K562 (cell line): ENCODE measurements around the gene PRSS57. TPM values are rescaled to one million over a fixed set of nuclear protein-coding genes. Genes with fewer than 3 reads are reported as not detected.

ENCODE experiments used
- BHLHE40 ChIP-seq: IDR thresholded peaks from 2 replicates; pipeline ENCODE4 v1.6.1; 2011; ENCODE audit warnings: low read length, improper control_type of control experiment
- ESRRA ChIP-seq: fragments of 450-650 bp; IDR thresholded peaks from 2 replicates; pipeline ENCODE4 v1.6.1; 2014; ENCODE audit warnings: low read depth, mild to moderate bottlenecking, moderate library complexity, borderline replicate concordance
- FOSL1 ChIP-seq: fragments of 200-800 bp; sonication (Bioruptor generic); conservative IDR thresholded peaks from 2 replicates; pipeline ENCODE4 v1.6.1; 2016; ENCODE audit warnings: missing genetic modification characterization, missing compliant biosample characterization
- HCFC1 ChIP-seq: IDR thresholded peaks from 2 replicates; pipeline ENCODE4 v1.6.1; 2012; ENCODE audit warnings: low read depth, low read length, improper control_type of control experiment
- KLF16 ChIP-seq: IDR thresholded peaks from 2 replicates; pipeline ENCODE4 v1.6.1; 2016; ENCODE audit warnings: antibody characterized with exemption
- MTA2 ChIP-seq: fragments of 450-650 bp; IDR thresholded peaks from 2 replicates; pipeline ENCODE4 v1.6.1; 2016; ENCODE audit warnings: low read depth
- NONO ChIP-seq, 2 experiments: fragments of 200-400 bp in 1 of 2; fragments of 450-650 bp in 1 of 2; formaldehyde crosslinking in 1 of 2; IDR thresholded peaks; 2 replicates each; pipeline ENCODE4 v1.6.1; 2017; ENCODE audit warnings: low read depth in 2 of 2, mild to moderate bottlenecking in 2 of 2, moderate library complexity in 2 of 2, low read length in 1 of 2
- OTX1 ChIP-seq: fragments of 450-650 bp; formaldehyde crosslinking; IDR thresholded peaks from 2 replicates; pipeline ENCODE4 v1.4.0; 2022; ENCODE audit warnings: mild to moderate bottlenecking
- PREB ChIP-seq: sonication (generic); formaldehyde crosslinking; IDR thresholded peaks from 2 replicates; pipeline ENCODE4 v1.8.1; 2023; ENCODE audit warnings: mild to moderate bottlenecking, missing genetic modification reagents
- SIN3A ChIP-seq, 2 experiments: fragments of 150-350 bp in 1 of 2; IDR thresholded peaks; 2 replicates each; pipeline ENCODE4 v1.6.1; 2011 to 2016; ENCODE audit warnings: borderline replicate concordance in 2 of 2, low read depth in 2 of 2, low read length in 2 of 2, mild to moderate bottlenecking in 2 of 2, moderate library complexity in 2 of 2; ENCODE audit not compliant: control insufficient read depth in 1 of 2
- SP2 ChIP-seq: IDR thresholded peaks from 2 replicates; pipeline ENCODE4 v1.6.1; 2011; ENCODE audit warnings: mild to moderate bottlenecking, low read depth, low read length, moderate library complexity; ENCODE audit not compliant: poor library complexity, severe bottlenecking; ENCODE audit errors: extremely low read depth
- SRF ChIP-seq, 2 experiments: fragments of 250-450, 450-650 bp in 1 of 2; sonication (Bioruptor Pico) in 1 of 2; sonication (generic) in 1 of 2; formaldehyde crosslinking; IDR thresholded peaks; 2 replicates each; pipeline versions ENCODE4 v1.5.0 to v1.5.1; 2020 to 2022; ENCODE audit warnings: mild to moderate bottlenecking in 1 of 2, missing genetic modification reagents in 1 of 2
- SUPT5H ChIP-seq: fragments of 450-650 bp; IDR thresholded peaks from 2 replicates; pipeline ENCODE4 v1.6.1; 2016
- ZBTB17 ChIP-seq: fragments of 450-650 bp; formaldehyde crosslinking; IDR thresholded peaks from 2 replicates; pipeline ENCODE4 v1.4.0; 2020; ENCODE audit warnings: mild to moderate bottlenecking
- ZBTB49 ChIP-seq: sonication (generic); formaldehyde crosslinking; IDR thresholded peaks from 2 replicates; pipeline ENCODE4 v1.8.0; 2022; ENCODE audit warnings: missing genetic modification reagents, mild to moderate bottlenecking, borderline replicate concordance
- ZNF347 ChIP-seq: fragments of 450-650 bp; formaldehyde crosslinking; IDR thresholded peaks from 2 replicates; pipeline ENCODE4 v1.4.0; 2020; ENCODE audit warnings: low read depth, mild to moderate bottlenecking, moderate library complexity
- polyA plus RNA-seq, 8 experiments: library from polyadenylated mRNA; depleted of rRNA in 4 of 8; stranded (reverse) in 5 of 8; unstranded in 3 of 8; fragments of >200 nt; fragmentation: Nextera tagmentation in 2 of 8; fragmentation: Illumina TruSeq in 1 of 8; extraction: Ambion mirVana in 2 of 8; extraction: Trizol in 1 of 8; gene quantifications; 2 replicates each; pipeline versions ENCODE4 v1.2.1 to v1.2.3, GENCODE V29; 2011 to 2014; ENCODE audit warnings: inconsistent platforms in 1 of 8, missing spikeins in 1 of 8
- total RNA-seq, 7 experiments: library from RNA; depleted of rRNA in 6 of 7; stranded (reverse); fragments of >200 nt in 6 of 7; fragmentation: Illumina TruSeq in 2 of 7; extraction: Trizol in 2 of 7; gene quantifications; 2 replicates each; pipeline versions ENCODE4 v1.2.1 to v1.2.3, GENCODE V29; 2011 to 2021; ENCODE audit warnings: low replicate concordance in 1 of 7
- TF ChIP-seq, protein P1 (sequence below), 2 experiments: fragments of 450-650 bp in 1 of 2; sonication (generic) in 1 of 2; formaldehyde crosslinking in 1 of 2; IDR thresholded peaks in 1 of 2; conservative IDR thresholded peaks in 1 of 2; 2 replicates each; pipeline versions ENCODE4 v1.6.1 to v1.8.1; 2016 to 2023; ENCODE audit warnings: mild to moderate bottlenecking in 2 of 2, moderate library complexity in 2 of 2, inconsistent platforms in 1 of 2, missing genetic modification reagents in 1 of 2
- TF ChIP-seq, protein P2 (sequence below): sonication (generic); formaldehyde crosslinking; IDR thresholded peaks from 2 replicates; pipeline ENCODE4 v1.8.0; 2022; ENCODE audit warnings: mild to moderate bottlenecking, missing genetic modification reagents
- TF ChIP-seq, protein P3 (sequence below): IDR thresholded peaks from 2 replicates; pipeline ENCODE4 v1.6.1; 2011; ENCODE audit warnings: borderline replicate concordance, low read depth, mild to moderate bottlenecking, moderate library complexity, low read length; ENCODE audit not compliant: insufficient read depth, poor library complexity, severe bottlenecking

PRSS57 gene
- total and polyA plus RNA-seq, 9 of the 15 experiments (the other 6 are each of a cell fraction or from before 2014, with no cell fraction given) = 0.06 to 2.5 (median 1.3) TPM; not detected in 3

- 0 out of 2 replicates have a peak, but pooled peaks have one; percentile 57 for TF ChIP-seq PREB (CRISPR knock-in tag)
- peak in 1 of 2 experiments; percentile 7; a peak in 1 of 4 replicates for TF ChIP-seq SRF (CRISPR knock-in tag; IDR thresholded peaks at IDR 0.05)
- peak in 1 of 2 experiments; percentile 80; a peak in 1 of 4 replicates for TF ChIP-seq SIN3A (IDR thresholded peaks at IDR 0.05; ENCODE audit: borderline replicate concordance in 2 of 2, control insufficient read depth in 1 of 2, low read depth in 2 of 2, low read length in 2 of 2)
- TF ChIP-seq NONO (IDR thresholded peaks at IDR 0.05; ENCODE audit: low read depth in 2 of 2, low read length in 1 of 2) = peak in 1 of 2 experiments; percentile 96; a peak in 3 of 4 replicates
- TF ChIP-seq BHLHE40 = peak; percentile 53
- peak; percentile 90 for TF ChIP-seq SUPT5H
- TF ChIP-seq OTX1 (CRISPR knock-in tag) = peak; percentile 96
- TF ChIP-seq HCFC1 = peak; percentile 63
- peak; percentile 61; the same call in 1 of the 2 replicates for TF ChIP-seq ESRRA
- no peak for TF ChIP-seq ZNF347
- TF ChIP-seq FOSL1 = peak; percentile 31; the same call in 1 of the 2 replicates
- no peak for TF ChIP-seq MTA2
- TF ChIP-seq, protein P1, sequence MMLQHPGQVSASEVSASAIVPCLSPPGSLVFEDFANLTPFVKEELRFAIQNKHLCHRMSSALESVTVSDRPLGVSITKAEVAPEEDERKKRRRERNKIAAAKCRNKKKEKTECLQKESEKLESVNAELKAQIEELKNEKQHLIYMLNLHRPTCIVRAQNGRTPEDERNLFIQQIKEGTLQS (IDR thresholded peaks at IDR 0.05) = peak; percentile 67
- TF ChIP-seq, protein P1 (CRISPR knock-in tag; conservative IDR thresholded peaks at IDR 0.05) = no peak
- TF ChIP-seq ZBTB49 = no peak
- peak; percentile 92 for TF ChIP-seq ZBTB17 (CRISPR knock-in tag)
- TF ChIP-seq, protein P2, sequence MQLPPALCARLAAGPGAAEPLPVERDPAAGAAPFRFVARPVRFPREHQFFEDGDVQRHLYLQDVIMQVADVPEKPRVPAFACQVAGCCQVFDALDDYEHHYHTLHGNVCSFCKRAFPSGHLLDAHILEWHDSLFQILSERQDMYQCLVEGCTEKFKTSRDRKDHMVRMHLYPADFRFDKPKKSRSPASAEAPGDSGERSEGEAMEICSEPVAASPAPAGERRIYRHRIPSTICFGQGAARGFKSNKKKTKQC (CRISPR knock-in tag) = no peak; the same call in 1 of the 2 replicates
- TF ChIP-seq SP2 = no peak
- TF ChIP-seq, protein P3, sequence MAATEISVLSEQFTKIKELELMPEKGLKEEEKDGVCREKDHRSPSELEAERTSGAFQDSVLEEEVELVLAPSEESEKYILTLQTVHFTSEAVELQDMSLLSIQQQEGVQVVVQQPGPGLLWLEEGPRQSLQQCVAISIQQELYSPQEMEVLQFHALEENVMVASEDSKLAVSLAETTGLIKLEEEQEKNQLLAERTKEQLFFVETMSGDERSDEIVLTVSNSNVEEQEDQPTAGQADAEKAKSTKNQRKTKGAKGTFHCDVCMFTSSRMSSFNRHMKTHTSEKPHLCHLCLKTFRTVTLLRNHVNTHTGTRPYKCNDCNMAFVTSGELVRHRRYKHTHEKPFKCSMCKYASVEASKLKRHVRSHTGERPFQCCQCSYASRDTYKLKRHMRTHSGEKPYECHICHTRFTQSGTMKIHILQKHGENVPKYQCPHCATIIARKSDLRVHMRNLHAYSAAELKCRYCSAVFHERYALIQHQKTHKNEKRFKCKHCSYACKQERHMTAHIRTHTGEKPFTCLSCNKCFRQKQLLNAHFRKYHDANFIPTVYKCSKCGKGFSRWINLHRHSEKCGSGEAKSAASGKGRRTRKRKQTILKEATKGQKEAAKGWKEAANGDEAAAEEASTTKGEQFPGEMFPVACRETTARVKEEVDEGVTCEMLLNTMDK = peak; percentile 98
- TF ChIP-seq KLF16 = no peak
Measured at GRCh38 chr19:680287-681028, 14.8 kb downstream of the PRSS57 start (continued).
